Measurements from ENCODE around the gene ATP2C2. TPM values are rescaled to one million over a fixed set of nuclear protein-coding genes. Genes with fewer than 3 reads are reported as not detected.
"Not testable (repeated sequence)": the region's sequence is repeated elsewhere in the genome, so short reads cannot be mapped to it uniquely, and the experiment has no call there.

Gene ATP2C2
- total RNA-seq, 1 donor, result under 0.01 TPM

- DNase-seq (ENCODE audit: low read depth in 2 of 3, low spot score in 2 of 3), result no peak
Observed at GRCh38 chr16:84340325-84341040, 27.9 kb upstream of the ATP2C2 start.

GRCh38 chr16:84341528-84342295 is 26.6 kb upstream of the ATP2C2 start:
- DNase-seq (ENCODE audit: low read depth in 2 of 3, low spot score in 2 of 3), result no peak

- DNase-seq (ENCODE audit: low read depth in 2 of 3, low spot score in 2 of 3), result not testable (repeated sequence)
Observed at GRCh38 chr16:84343800-84344199, 24.5 kb upstream of the ATP2C2 start.

DNA sequence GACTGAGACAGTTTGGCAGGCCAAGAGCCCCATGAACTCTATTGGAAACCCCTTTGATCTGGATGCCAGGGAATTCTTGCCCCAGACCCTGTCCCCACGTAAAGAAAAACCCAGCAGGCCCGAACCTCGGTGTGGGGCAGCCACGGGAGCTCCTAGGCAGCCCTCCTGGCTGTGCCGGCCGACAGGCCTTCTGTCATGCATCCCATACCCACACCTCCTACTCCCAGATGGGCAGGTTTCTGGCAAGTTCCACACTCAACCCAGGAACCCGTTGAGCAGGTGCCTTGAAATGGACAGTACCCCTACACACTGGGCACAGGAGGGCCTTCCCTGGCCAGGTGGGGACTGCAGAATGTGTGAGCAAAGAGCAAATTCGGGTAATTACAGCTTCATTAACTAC is 23.6 kb upstream of the ATP2C2 start:
- no peak for DNase-seq (ENCODE audit: low read depth in 2 of 3, low spot score in 2 of 3)

- DNase-seq (ENCODE audit: low read depth in 2 of 3, low spot score in 2 of 3), result no peak
Observed at GRCh38 chr16:84347161-84347560, 21.2 kb upstream of the ATP2C2 start.

- DNase-seq (ENCODE audit: low read depth in 2 of 3, low spot score in 2 of 3), result no peak
Observed at GRCh38 chr16:84348386-84348888, 19.9 kb upstream of the ATP2C2 start.

DNA sequence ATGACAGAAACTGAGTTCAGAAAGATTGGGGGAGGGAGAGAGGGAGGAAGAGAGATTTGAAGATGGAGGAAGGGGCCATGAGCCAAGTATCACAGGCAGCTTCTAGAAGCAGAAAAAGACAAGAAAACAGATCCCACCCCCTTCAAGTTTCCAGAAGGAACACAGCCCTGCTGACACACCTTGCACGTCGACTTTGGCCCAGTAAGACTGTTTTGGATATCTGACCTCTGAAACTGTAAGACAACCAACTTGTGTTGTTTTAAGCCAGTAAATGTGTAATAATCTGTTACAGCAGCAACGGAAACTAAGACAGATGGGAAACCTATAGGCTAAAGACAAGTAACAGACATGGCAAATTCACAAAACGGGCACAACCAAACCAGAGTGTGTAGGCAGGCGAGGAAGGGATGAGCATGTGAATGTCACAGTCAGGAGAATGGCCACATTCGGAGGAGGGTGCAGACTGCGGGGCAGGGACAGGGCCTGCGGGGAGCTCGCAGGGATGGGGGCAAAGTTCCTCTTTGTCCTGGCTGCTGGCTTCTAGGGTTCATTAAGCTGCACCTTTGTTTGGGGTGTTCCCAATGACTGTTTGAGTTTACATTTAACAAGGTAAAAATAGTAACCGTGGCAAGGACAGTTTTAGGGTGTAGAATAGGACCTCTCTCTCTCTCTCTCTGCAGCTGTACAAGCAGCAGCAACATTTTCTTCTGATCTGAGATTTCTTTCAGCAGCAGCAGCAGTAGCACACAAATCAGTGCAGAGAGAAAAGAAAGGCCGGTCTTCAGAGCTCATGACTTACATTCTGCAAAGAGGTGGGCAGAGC is 18.3 kb upstream of the ATP2C2 start:
- no peak for DNase-seq (ENCODE audit: low read depth in 2 of 3, low spot score in 2 of 3)

GRCh38 chr16:84350685-84351400 is 17.5 kb upstream of the ATP2C2 start:
- DNase-seq (ENCODE audit: low read depth in 2 of 3, low spot score in 2 of 3), result no peak

DNA sequence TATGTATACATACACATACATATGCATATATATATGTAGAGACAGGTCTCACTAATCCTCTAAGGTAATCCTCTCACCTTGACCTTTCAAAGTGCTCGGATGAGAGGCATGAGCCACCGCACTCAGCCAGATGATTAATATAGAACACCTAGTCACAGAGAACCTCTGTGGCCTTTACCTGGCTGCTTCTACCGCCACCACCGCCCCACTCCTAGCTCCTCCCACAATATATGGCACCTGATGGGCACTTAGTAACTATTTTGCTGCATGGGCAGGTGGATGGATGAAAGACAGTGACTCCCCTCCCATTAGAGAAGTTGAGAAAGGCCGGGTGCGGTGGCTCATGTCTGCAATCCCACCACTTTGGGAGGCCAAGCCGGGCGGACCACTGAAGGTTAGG is 16.7 kb upstream of the ATP2C2 start:
- DNase-seq (ENCODE audit: low read depth in 2 of 3, low spot score in 2 of 3), result no peak

DNA sequence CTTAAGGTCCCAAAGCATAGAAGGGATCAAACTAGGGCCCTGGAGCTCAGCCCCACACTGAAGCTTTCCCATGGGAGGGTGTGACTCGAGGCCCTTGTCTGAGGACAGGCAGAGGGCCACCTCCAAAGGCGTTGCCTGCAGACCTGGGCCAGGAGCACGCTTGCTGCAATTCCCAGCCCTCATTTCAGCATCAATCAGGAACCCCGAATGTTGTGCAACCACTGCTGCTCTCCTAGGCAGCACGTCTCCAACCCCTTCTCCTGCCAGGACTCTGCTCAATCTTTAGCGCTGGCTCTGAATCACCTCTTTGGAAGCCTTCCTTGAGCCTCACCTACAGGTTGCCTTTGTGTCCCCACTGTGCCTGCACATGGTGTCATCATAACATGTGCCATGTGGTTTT is 14.0 kb upstream of the ATP2C2 start:
- no peak for DNase-seq (ENCODE audit: low read depth in 2 of 3, low spot score in 2 of 3)

GRCh38 chr16:84355149-84355548 is 13.2 kb upstream of the ATP2C2 start:
- no peak for DNase-seq (ENCODE audit: low read depth in 2 of 3, low spot score in 2 of 3)

DNA sequence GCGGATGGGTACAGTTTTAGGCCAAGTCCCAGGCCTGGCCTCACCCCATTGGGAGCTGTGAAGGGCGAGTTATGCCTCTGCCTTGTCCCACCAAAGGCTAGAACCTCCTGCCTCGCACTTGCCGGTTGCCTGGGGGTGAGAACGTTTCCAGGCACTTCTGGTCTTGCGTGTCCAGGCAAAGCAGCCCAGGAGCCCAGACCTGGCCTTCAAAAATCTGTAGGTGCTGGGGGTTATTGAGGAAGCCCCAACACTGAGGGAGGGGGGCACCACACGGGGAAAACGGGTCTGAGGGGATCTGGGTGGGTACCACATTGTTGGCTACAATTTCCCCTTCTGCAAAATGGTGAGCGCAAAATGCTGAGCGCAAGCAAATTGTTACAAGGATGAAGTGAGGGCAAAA is 12.2 kb upstream of the ATP2C2 start:
- no peak for DNase-seq (ENCODE audit: low read depth in 2 of 3, low spot score in 2 of 3)

GRCh38 chr16:84356591-84357116 is 11.7 kb upstream of the ATP2C2 start:
- no peak for DNase-seq (ENCODE audit: low read depth in 2 of 3, low spot score in 2 of 3)

DNA sequence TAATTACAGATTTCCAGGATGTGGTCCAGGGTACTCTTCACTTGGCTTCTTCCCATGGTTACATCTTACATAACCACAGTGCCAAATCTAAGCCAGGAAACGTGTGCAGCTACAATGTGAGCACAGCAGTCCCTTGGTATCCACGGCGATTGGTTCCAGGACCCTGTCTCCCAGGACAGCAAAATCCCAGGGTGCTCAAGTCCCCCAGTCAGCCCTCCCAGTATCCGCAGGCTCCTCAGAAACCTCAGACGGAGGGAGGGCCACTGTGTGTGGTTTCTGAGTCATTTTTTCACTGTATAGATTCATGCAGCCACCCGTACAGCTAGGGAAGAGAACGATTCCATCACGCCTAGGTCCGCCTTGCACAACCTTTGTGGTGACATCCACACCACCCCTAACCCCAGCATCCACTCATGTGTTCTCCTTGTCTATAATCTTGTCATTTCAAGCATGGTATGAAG is 11.1 kb upstream of the ATP2C2 start:
- no peak for DNase-seq (ENCODE audit: low read depth in 2 of 3, low spot score in 2 of 3)

GRCh38 chr16:84358601-84359295 is 9.6 kb upstream of the ATP2C2 start:
- DNase-seq (ENCODE audit: low read depth in 2 of 3, low spot score in 2 of 3), result no peak

GRCh38 chr16:84359326-84359725 is 9.0 kb upstream of the ATP2C2 start:
- no peak for DNase-seq (ENCODE audit: low read depth in 2 of 3, low spot score in 2 of 3)

- DNase-seq (ENCODE audit: low read depth in 2 of 3, low spot score in 2 of 3), result peak in 2 of 3 donors; percentile 29 to 45
Observed at GRCh38 chr16:84360170-84360569, 8.2 kb upstream of the ATP2C2 start.

GRCh38 chr16:84360748-84361147 is 7.6 kb upstream of the ATP2C2 start:
- DNase-seq (ENCODE audit: low read depth in 2 of 3, low spot score in 2 of 3), result no peak

- no peak for DNase-seq (ENCODE audit: low read depth in 2 of 3, low spot score in 2 of 3)
Observed at GRCh38 chr16:84361546-84361945, 6.8 kb upstream of the ATP2C2 start.

Measured in hematopoietic multipotent progenitor cell (in vitro differentiated cells).